Measurements from ENCODE around the gene FGD2.
A peak's percentile ranks its signal among the peaks of the same experiment; 100 is the strongest.

FGD2 gene

DNA sequence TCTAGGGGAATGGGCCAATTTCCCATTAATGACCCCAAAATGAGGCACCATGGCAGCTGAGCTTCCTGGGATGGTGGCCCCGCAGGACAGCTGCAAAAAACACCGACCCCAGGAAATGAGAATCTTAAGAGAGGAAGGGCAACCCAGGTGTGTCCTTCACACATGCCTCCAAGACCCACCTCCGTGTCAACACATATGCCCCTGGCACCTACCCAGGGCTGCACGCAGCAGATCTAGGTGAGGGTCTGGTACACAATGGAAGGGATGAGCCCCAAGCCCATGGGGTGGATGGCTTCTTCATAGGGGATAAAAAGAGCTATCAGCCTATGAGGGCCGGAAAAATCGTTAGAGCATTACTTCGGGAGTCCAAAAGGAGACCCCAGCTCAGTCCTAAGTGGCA lies 28.9 kb upstream of the FGD2 start:
- no peak for DNase-seq (ENCODE audit: low spot score)
- no peak overlapping the region for H3K27ac ChIP-seq
- CTCF ChIA-PET: no interaction called here
- POLR2A ChIA-PET (ENCODE audit: low non-redundant PET): no interaction called here
- TF ChIP-seq, protein P1, sequence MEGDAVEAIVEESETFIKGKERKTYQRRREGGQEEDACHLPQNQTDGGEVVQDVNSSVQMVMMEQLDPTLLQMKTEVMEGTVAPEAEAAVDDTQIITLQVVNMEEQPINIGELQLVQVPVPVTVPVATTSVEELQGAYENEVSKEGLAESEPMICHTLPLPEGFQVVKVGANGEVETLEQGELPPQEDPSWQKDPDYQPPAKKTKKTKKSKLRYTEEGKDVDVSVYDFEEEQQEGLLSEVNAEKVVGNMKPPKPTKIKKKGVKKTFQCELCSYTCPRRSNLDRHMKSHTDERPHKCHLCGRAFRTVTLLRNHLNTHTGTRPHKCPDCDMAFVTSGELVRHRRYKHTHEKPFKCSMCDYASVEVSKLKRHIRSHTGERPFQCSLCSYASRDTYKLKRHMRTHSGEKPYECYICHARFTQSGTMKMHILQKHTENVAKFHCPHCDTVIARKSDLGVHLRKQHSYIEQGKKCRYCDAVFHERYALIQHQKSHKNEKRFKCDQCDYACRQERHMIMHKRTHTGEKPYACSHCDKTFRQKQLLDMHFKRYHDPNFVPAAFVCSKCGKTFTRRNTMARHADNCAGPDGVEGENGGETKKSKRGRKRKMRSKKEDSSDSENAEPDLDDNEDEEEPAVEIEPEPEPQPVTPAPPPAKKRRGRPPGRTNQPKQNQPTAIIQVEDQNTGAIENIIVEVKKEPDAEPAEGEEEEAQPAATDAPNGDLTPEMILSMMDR (conservative IDR thresholded peaks at IDR 0.05; ENCODE audit: low read depth): no peak

DNA sequence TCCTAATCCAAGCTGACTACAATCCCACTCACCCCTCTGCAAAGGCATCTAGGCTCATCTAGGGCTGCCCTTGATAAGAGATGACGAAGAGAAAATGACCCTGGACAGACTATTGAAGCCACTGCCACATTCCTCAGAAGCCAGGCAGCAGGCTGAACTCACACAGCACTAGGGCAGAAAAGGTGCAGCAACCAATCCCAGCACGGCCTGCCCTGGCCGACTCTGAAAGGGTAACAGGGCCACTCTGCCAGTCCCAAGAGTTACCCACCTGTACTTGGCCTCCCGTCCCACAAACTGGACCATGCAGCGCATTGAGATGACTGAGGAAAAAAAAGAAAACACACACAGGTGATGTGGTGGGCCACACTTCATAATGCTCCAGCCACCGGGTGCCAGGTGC lies 28.5 kb upstream of the FGD2 start:
- ChIA-PET CTCF (interaction anchor here (0.9 kb wide), 1 partner anchor 23 kb away, joined by 4 read pairs; the partner anchor contains the start of gene PI16), POLR2A (ENCODE audit: low non-redundant PET) (no interaction called here)
- DNase-seq (ENCODE audit: low spot score): no peak
- no peak overlapping the region for H3K27ac ChIP-seq
- TF ChIP-seq, protein P1 (conservative IDR thresholded peaks at IDR 0.05; ENCODE audit: low read depth): no peak

DNA sequence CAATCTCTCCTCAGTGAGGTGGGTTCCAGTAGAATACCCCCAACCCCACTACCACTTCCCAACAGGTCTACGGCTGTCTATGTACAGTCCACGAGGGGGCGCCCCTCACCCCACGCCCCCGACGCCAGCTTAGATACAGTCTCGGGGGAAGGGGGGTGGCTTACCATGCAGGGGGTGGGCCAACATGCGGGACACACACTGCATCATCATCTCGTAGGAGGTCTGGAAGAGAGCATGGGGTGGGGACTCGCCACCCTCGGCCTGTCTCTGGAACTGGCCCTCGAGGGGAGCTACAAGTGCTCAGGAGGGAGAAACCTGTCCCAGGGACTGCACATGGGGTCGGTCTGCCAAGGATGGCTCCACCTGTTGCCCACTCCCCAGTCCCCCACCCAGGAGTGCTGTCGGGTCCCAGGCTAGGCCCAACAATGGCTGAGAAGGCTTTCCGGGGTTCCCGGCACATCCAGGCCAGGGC lies 27.9 kb upstream of the FGD2 start:
- ChIA-PET POLR2A (ENCODE audit: low non-redundant PET) (no interaction called here), CTCF (interaction anchor here (0.8 to 0.9 kb wide), 2 partner anchors 23 to 211 kb away, joined by 3 to 4 read pairs; partner anchors contain the start of gene PI16)
- H3K27ac ChIP-seq: no peak overlapping the region
- TF ChIP-seq, protein P1 (conservative IDR thresholded peaks at IDR 0.05; ENCODE audit: low read depth): no peak; the same call in 1 of the 2 replicates
- DNase-seq (ENCODE audit: low spot score): no peak

DNA sequence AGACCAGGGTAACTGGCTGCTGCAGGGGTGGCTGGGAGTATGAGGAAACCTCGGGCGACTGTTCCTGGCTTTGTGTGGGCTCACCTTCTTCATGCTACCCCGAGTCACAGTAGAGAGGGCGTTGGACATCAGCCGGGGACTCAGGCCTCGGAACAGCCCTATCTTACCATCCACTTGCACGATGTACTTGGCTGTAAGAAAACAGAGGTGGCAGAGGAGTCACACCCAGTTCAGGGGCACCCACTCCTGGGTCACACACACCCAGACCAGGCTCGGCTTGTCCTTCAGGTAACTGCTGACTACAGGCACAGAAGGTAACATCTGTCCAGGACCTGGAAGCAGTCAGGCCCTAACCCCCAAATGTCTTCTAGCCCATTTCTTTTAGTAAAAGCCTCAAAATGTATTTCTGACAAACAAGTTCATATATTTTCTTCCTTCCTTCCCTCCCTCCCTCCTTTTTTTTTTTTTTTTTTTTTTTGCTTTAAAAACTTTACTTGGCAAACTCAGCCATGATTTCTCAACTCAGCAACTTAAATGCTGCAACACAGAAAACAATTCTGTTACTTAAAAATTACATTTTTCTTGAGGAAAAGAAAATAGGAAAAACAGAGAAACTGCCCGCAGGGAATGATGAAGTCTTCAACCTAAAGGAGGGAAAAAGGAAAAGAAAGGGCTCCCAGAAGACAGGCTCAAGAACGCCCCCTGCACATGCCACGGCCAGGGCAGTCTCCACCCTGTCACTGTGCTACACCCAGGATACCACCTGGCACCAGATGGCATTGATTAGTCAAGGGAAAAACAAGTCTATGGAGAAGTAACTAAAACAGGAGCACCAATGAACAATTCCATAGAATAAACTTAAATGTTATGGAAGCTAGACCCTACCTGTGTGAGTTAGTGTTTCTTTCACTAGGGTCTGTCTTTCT lies 26.8 kb upstream of the FGD2 start:
- ChIA-PET CTCF (interaction anchor here (1.2 kb wide), 1 partner anchor 39 kb away, joined by 3 read pairs; no protein-coding TSS in a partner anchor), POLR2A (ENCODE audit: low non-redundant PET) (no interaction called here)
- H3K27ac ChIP-seq: no peak overlapping the region
- no peak for DNase-seq (ENCODE audit: low spot score)
- TF ChIP-seq, protein P1 (conservative IDR thresholded peaks at IDR 0.05; ENCODE audit: low read depth): no peak

DNA sequence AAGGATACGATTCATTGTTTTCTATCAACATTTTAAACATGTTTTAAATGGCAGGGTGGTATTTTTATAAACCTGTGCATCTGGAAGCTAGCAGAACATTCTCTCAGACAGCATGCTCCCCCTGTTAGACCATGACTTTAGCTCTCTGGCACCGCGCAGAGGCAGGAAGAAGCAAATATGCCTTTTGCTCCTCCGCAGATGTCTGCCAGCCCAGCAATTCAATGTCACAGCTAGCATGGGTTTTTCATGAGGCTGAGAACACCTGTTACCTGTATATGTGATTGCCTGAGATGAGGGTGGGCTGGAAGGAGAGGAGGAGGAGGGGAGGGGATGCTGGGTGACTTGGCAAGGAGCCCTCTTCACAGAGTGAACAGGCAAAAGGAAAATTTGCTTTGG lies 26.1 kb upstream of the FGD2 start:
- TF ChIP-seq, protein P1 (conservative IDR thresholded peaks at IDR 0.05; ENCODE audit: low read depth): no peak
- H3K27ac ChIP-seq: peak overlapping the region; percentile 21
- POLR2A ChIA-PET (ENCODE audit: low non-redundant PET): no interaction called here
- DNase-seq (ENCODE audit: low spot score): no peak
- CTCF ChIA-PET: interaction anchor here (1.2 kb wide), 1 partner anchor 39 kb away, joined by 3 read pairs; no protein-coding TSS in a partner anchor

DNA sequence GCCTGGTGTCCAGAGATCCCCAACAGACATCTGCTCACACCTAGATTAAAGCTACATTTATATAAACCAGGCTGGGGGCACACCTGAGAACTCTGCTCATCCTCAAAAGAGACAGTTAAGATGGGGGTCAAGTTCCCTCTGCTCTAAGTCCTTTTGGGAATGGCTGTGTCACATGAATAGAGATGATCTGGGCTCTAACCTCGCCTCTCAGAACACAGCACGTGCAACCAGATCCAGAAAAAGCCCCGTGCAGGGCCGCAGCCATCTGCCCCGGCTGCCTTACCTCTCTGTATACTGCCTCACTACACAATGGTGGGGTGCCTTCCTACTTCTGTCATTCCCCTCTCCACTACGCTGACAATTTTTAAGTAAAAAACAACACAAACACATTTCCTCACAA lies 25.3 kb upstream of the FGD2 start:
- TF ChIP-seq, protein P1 (conservative IDR thresholded peaks at IDR 0.05; ENCODE audit: low read depth): no peak
- ChIA-PET CTCF (interaction anchor here (0.5 kb wide), 1 partner anchor 285 kb away, joined by 3 read pairs; no protein-coding TSS in a partner anchor), POLR2A (ENCODE audit: low non-redundant PET) (no interaction called here)
- no peak for DNase-seq (ENCODE audit: low spot score)
- peak overlapping the region; percentile 21 for H3K27ac ChIP-seq
